GM21360 (cell line): ENCODE results near the gene TGFBRAP1.
A peak's percentile ranks its signal among the peaks of the same experiment; 100 is the strongest.

Source experiments
- ATAC-seq: cut with Tn5 transposase; IDR thresholded peaks from one replicate; pipeline ENCODE4 v1.9.1; 2021; ENCODE audit warnings: mild to moderate bottlenecking, moderate library complexity; ENCODE audit not compliant: unreplicated experiment

TGFBRAP1 gene

GRCh38 chr2:105329561-105330495, at the start of gene TGFBRAP1:
TSS of gene TGFBRAP1 (minus strand) at chr2:105329735. CDS start at chr2:105308301, 21,434 bp downstream.
- ATAC-seq, result peak; percentile 72

GRCh38 chr2:105378921-105379383, 49.4 kb upstream of the TGFBRAP1 start:
- no peak for ATAC-seq

DNA sequence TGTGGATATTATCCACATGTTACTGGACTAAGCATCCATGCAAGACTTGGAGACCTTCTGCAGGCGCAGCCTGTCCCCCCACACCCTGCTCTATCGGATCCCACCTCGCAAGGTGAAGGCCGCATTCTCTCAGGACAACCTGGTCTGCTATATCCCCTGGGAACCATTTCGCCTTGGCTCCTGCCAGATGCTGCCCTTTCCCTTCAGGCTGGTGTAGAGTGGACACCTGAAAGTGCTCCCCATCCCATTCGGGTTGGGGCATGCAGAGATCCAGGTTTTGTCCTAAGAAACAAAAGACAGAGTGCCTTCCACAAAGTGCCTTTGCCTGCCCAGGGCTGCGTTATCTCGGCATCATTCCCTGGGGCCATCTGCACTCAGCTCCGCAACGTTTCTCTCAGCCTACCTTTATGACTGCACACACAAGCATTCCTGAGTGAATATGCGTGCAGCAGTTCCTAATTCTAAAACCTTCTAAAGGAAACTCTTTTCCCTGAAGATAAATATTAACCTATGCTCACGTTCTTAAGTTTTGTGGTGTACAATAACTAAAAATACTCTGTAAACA, 48.8 kb upstream of the TGFBRAP1 start:
- ATAC-seq, result no peak

DNA sequence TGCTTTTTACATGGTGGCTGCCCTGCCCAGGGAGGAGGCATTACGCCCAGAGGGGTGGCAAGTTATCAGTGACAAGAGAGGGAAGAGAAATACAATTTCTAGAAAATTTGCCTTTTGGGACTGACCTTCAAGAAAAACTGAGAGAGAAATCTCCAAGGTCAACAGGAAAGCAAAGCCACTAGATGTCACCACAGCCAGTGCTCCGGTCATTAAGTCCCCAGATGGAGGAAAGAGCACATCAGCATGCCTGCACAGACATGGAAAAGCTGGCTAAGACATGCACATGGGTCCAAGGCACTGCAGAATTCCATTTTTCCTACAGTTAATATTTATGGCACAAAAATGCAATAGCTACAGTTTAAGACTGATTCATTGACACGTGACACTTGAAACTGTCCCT, 48.3 kb upstream of the TGFBRAP1 start:
- no peak for ATAC-seq

DNA sequence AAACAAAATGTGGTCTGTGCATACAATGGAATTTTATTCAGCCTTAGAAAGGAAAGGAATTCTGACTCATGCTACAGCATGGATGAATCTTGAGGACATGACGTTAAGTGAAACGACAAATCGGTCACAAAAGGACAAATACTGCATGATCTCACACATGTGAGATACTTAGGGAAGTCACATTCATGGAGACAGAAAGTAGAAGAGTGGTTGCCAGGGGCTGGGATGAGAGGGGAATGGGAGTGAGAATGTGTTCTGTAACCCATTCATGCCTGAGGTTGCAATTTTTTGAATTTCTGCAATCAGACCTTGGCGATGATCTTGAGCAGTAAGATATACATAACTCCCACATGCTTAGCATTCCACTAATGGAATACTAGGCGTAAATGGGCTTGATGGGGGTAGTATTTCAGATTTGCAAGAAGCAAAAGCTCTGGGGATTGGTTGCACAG, 47.3 kb upstream of the TGFBRAP1 start:
- no peak for ATAC-seq

DNA sequence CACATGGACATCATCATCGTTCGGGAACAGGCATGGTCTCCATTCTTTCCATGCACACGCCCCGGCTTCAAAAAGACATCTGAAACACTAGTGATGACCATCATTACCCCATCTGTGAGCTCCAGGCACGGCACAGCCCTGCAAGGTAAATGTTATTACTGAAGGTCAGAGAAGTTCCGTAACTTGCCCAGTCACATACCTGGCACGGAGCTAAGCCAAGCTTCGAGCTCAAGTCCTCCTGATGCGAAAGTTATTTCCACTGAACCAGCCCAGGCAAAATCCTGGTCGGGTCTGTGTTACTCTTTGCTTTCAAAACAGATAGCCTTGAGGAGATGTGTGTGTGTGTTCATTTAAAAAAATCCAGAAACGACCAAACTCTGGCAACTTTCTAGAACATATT, 46.5 kb upstream of the TGFBRAP1 start:
- no peak for ATAC-seq

GRCh38 chr2:105375001-105375561, 45.5 kb upstream of the TGFBRAP1 start:
- no peak for ATAC-seq

DNA sequence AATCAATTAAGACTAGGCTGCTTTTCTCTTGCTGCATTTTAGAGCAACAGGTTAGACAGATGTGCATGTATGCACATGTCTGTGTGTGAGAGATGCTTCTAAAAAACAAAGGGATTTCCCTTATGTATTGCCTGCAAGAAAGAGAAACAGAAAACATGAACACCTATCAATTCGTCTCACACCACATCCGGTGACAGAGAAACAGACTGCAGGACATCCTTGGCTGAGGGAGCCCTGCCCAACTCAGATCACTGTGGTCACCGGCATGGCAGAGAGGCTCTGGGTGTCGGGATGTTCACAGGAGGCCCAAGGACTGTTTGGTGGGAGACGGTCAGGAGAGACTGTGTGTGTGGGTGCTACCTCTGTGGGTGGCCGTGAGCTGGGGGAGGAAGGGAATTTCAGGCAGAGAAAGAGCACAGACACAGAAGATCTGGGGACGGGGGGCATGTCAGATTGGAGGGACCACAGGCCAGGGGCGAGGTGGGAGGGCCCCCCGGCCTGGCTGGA, 44.4 kb upstream of the TGFBRAP1 start:
- peak; percentile 83 for ATAC-seq

DNA sequence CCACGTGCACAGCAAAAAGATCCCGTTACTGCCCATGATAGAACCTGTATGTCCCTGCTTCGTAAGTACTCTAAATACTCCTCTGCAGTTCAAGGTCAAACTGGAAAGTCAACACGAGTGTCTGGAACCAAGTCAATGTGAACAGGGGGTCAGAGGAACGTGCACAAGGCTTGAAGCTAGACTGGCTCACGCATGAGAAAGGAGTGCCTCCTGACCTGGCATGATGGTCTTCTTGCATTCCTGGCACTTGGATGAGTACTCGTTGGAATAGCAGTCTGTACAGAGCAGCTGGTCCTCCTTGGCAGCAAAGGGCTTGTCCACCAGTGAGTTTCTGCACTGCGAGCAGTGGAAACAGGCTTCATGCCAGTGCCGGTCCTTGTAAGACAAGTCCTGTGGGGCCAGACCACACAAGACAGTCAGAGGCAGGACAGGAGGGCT, 43.8 kb upstream of the TGFBRAP1 start:
- ATAC-seq, result no peak

DNA sequence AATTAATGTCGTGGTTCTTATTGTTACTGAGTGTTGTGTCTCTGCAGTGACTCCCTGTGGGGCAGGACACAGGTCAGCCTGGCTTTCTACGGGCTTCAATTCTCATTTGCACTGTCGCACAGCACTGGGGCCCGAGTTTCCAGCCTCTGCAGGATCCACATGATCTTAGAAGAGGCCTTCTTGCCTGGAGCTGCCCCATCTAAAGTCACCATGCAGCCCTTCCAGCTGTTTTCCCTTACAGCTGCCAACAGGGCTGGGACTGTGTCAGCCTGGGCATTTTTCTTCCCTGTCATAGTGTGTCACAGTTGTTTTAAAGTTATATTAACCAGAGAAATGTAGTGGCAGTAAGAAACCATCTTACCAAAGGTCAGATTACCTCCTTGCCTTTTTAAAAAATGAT, 42.3 kb upstream of the TGFBRAP1 start:
- no peak for ATAC-seq

- ATAC-seq, result no peak
Observed at GRCh38 chr2:105371156-105371555, 41.6 kb upstream of the TGFBRAP1 start.

DNA sequence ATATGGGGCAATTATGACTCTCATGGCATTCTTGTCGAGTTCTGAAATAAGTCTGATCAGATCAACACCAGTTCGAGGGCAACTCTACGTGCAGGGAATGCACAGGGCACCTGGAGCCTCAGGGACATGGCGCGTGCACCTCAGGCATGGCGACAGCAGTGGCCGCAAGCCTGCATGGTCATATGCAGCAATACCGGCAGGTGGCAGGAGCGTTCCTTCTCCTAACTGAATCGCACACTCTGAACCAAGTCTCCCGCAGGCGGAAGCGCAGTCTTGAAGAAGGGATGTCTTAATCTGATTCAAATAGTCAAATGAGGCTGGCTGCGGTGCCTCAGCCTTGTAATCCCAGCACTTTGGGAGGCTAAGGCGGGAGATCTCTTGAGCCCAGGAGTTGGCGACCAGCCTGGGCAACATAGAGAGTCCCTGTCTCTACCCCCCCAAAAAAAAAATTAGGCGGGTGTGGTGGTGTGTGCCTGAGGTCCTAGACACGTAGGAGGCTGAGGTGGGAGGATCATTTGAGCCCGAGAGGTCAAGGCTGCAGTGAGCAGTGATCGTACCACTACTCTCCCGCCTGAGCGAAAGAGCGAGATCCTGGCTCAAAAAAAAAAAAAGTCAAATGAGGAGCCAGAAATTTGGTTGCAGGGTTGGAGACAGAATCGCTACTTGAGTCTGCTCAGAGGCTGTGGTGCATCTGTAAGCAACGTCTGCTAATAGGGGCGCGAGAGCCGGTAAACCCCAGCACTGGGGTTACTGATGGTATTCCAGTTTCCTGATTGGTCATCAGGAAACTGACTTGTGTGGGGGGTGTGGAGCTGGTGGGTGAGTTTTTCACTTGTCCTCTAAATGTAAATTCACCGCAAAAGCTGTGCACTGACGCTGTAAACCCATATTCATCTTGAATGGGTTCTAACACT, 40.5 kb upstream of the TGFBRAP1 start:
- peak; percentile 91 for ATAC-seq

DNA sequence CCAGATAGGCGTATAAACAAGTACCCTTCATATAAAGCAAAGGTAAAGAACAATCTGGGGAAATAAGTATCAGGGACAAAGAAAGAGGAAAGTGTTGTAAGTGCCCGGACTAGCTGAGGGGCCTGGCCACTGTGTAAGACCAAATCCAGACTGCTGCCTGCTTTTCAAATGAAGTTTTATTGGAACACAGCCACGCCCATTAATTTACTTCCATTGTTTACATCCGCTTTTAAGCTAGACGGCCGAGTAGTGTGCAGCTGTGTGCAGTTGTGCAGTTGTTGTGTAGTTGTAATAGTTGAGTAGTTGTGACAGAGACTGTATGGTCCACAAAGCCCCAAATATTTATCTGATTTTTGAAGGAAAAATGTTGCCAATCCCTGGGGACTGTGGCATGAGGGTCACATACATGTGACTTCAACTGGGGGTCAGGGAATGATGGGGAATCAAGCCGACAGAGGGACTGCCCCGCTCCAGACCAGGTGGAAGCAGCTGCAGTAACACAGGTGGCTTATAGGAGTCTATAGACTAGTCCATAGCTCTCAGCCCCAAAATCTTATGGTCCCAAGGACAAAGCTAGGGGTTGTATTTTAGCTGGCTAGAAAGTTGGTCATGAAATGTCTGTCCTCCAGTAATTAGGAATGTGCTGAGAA, 39.3 kb upstream of the TGFBRAP1 start:
- no peak for ATAC-seq

- ATAC-seq, result no peak
Observed at GRCh38 chr2:105365206-105365605, 35.7 kb upstream of the TGFBRAP1 start.

- ATAC-seq, result no peak
Observed at GRCh38 chr2:105364436-105365139, 35.1 kb upstream of the TGFBRAP1 start.

- ATAC-seq, result no peak
Observed at GRCh38 chr2:105362862-105363591, 33.5 kb upstream of the TGFBRAP1 start.

DNA sequence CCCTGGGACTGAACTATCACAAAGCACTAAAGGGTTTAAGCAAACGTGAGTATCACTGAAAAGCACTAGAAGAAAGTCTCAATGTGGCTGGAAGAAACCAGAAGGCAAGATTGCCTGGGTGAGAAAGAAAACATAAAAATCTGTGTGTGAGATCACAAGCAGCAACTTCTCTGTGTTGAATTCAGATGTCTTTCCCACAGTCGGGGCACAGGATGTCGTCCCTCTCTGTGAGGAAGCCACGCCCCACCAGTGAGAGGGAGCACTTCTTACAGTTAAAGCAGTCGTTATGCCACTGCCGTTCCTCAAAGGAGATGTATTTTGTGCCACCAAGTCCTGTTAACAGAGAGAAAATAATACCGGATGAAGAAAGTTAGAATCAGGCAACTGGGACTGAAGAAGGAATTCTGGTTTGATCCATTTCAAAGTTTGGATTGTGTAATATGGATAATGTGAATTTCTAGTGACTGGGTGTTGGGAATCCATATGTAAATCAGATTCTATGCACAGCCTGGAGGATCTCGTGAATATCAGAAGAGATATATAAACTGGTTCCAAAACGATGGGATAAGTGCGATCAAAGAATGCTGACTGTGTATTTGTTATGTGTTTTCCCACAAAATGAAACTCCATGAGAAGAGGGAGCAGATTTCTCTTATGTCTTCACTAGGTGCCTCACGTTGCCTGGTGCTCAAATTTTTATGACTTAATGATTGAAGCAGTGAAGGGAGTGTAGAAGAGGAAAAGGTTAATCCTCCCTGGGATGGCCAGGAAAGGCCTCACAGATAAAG, 31.8 kb upstream of the TGFBRAP1 start:
- ATAC-seq, result no peak

DNA sequence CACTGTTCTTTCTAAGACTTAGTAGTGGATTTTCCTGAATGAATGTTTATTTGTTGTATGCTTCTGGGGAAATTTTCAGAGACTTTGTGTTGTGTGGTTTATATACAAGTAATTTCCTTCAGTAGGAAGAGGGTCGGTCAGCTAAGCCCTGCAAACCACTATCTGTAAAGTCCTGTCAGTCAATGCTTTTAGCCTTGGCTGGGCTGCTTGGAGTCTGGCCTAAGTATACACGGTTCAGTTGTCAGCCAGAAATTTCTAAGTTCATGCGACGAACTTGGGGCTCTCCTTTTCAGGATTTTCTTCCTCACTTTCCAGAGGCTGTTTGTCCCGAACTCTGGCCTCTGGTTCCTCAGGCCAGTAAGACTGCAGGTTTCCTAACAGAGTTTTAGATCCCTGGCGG, 29.1 kb upstream of the TGFBRAP1 start:
- no peak for ATAC-seq
